Lung (tissue), 12 donors: Measurements from ENCODE around the gene ASPSCR1. TPM values are rescaled to one million over a fixed set of nuclear protein-coding genes. Genes with fewer than 3 reads are reported as not detected.

Experiments
- ATAC-seq: fragments of 200-7000 bp; cut with Tn5 transposase; one replicate; pipeline ENCODE4 v1.9.1; 2020; ENCODE audit warnings: moderate number of reproducible peaks; ENCODE audit not compliant: insufficient read depth, low FRiP score
- DNase-seq, 3 donors: peaks; one replicate each; pipeline ENCODE4 v3.0.0-alpha.2; 2013 to 2017
- H3K27ac ChIP-seq, 2 donors: one replicate each; pipeline ENCODE4 v1.5.1; 2013; ENCODE audit warnings: mild to moderate bottlenecking in 2 of 2, moderate library complexity in 2 of 2, control low read depth in 1 of 2, inconsistent platforms in 1 of 2, low read depth in 1 of 2, low read length in 1 of 2
- H3K27me3 ChIP-seq, 3 donors: one replicate each; pipeline ENCODE4 v1.5.1; 2013; ENCODE audit warnings: low read length in 2 of 3; ENCODE audit not compliant: control insufficient read depth in 3 of 3, insufficient read depth in 3 of 3
- H3K36me3 ChIP-seq, 4 donors: one replicate each; pipeline ENCODE4 v1.5.1; 2013; ENCODE audit warnings: low read length in 4 of 4, mild to moderate bottlenecking in 1 of 4, moderate library complexity in 1 of 4; ENCODE audit not compliant: control insufficient read depth in 4 of 4, insufficient read depth in 4 of 4
- H3K4me1 ChIP-seq, 5 donors: one replicate each; pipeline ENCODE4 v1.5.1; 2013; ENCODE audit warnings: low read length in 5 of 5, mild to moderate bottlenecking in 2 of 5, moderate library complexity in 1 of 5; ENCODE audit not compliant: control insufficient read depth in 5 of 5, insufficient read depth in 5 of 5
- H3K4me3 ChIP-seq: one replicate; pipeline ENCODE4 v1.5.1; 2013; ENCODE audit warnings: mild to moderate bottlenecking, control low read depth, moderate library complexity
- H3K9ac ChIP-seq, 2 donors: one replicate each; pipeline ENCODE4 v1.5.1; 2013; ENCODE audit warnings: low read length in 2 of 2, control low read depth in 1 of 2; ENCODE audit not compliant: insufficient read depth in 1 of 2
- H3K9me3 ChIP-seq, 4 donors: one replicate each; pipeline ENCODE4 v1.5.1; 2013; ENCODE audit warnings: low read length in 3 of 4, mild to moderate bottlenecking in 1 of 4, moderate library complexity in 1 of 4; ENCODE audit not compliant: control insufficient read depth in 4 of 4, insufficient read depth in 3 of 4
- CTCF ChIP-seq: IDR thresholded peaks from 2 replicates; pipeline ENCODE4 v1.5.1; 2012; ENCODE audit warnings: mild to moderate bottlenecking; ENCODE audit errors: control extremely low read depth, extremely low read depth
- WGBS, 2 donors: extraction: QIAGEN DNeasy Blood & Tissue Kit; methylation state at CpG; one replicate each; pipeline ENCODE4 v1.1.7; 2013; 5-methylcytosine and 5-hydroxymethylcytosine counted together
- polyA plus RNA-seq, 2 donors: library from polyadenylated mRNA; stranded (reverse); fragments of 200-250 nt; gene quantifications; one replicate each; pipeline ENCODE4 v1.2.1, GENCODE V29; 2013
- total RNA-seq, 2 donors: library from RNA; depleted of rRNA in 1 of 2; stranded (reverse); fragments of >200 nt in 1 of 2; gene quantifications; one replicate each; pipeline ENCODE4 v1.2.1, GENCODE V29; 2014 to 2021
- donor health status: control.
- donor health status: control.
- donor health status: Bipolar disorder and iron deficiency.
- donor health status: healthy.
- donor health status: DM: yes; HTN: yes; CAD: no.

ASPSCR1 gene
- total and polyA plus RNA-seq, 4 donors = 22.9 to 68.6 (median 42.4) TPM

- peaks cover 0 to 17% (median 5%) of the 10 kb centered on the region in 5 donors for H3K4me1 ChIP-seq
- 92 to 98% methylated on average over 6 of the region's 6 CpGs for WGBS, 2 donors
- DNase-seq = no peak
- no peak for TF ChIP-seq CTCF
- H3K27me3 ChIP-seq = peaks cover 0 to 2% (median 0%) of the 10 kb centered on the region in 3 donors
- no peak overlapping the region for H3K9ac ChIP-seq
- H3K4me3 ChIP-seq = no peak overlapping the region
- H3K9me3 ChIP-seq = no peaks in the 10 kb centered on the region
- no peak for ATAC-seq
- no peak overlapping the region for H3K27ac ChIP-seq
- H3K36me3 ChIP-seq = no peaks in the 10 kb centered on the region
Measured at GRCh38 chr17:81935709-81936084, 41.7 kb upstream of the ASPSCR1 start.

GRCh38 chr17:81939218-81939617 lies 38.2 kb upstream of the ASPSCR1 start:
- no peak overlapping the region for H3K4me3 ChIP-seq
- ATAC-seq = no peak
- no peaks in the 10 kb centered on the region for H3K36me3 ChIP-seq
- peaks cover 0 to 11% (median 0%) of the 10 kb centered on the region in 5 donors for H3K4me1 ChIP-seq
- 49 to 68% methylated on average over 15 of the region's 15 CpGs for WGBS, 2 donors
- TF ChIP-seq CTCF = no peak
- peaks cover 0 to 3% (median 2%) of the 10 kb centered on the region in 3 donors for H3K27me3 ChIP-seq
- no peaks in the 10 kb centered on the region for H3K9me3 ChIP-seq
- DNase-seq = no peak
- no peak overlapping the region for H3K27ac ChIP-seq
- H3K9ac ChIP-seq = no peak overlapping the region

GRCh38 chr17:81939881-81940385 lies 37.5 kb upstream of the ASPSCR1 start:
- no peak overlapping the region for H3K9ac ChIP-seq
- H3K27ac ChIP-seq = no peak overlapping the region

More at GRCh38 chr17:81939881-81940385, 37.5 kb upstream of the ASPSCR1 start:
- TF ChIP-seq CTCF = no peak
- peaks cover 0 to 6% (median 3%) of the 10 kb centered on the region in 3 donors for H3K27me3 ChIP-seq
- no peaks in the 10 kb centered on the region for H3K9me3 ChIP-seq
- H3K4me1 ChIP-seq = peaks cover 0 to 11% (median 0%) of the 10 kb centered on the region in 5 donors
- no peak overlapping the region for H3K4me3 ChIP-seq
- no peak for ATAC-seq
- DNase-seq = no peak
- no peaks in the 10 kb centered on the region for H3K36me3 ChIP-seq
- WGBS, 2 donors = 70 to 75% methylated on average over 21 of the region's 21 CpGs
